ENCODE results near the gene SLC41A3. TPM values are rescaled to one million over a fixed set of nuclear protein-coding genes. Genes with fewer than 3 reads are reported as not detected.
"Not testable (repeated sequence)": the region's sequence is repeated elsewhere in the genome, so short reads cannot be mapped to it uniquely, and the experiment has no call there.

SLC41A3 gene
- polyA plus RNA-seq, 3 donors, result 2.8 to 18.2 (median 13.6) TPM

GRCh38 chr3:125990253-125990970 lies 93.5 kb downstream of the SLC41A3 start:
- whole genome bisulfite sequencing (ENCODE audit: insufficient coverage), result under 1% methylated on average over 42 of the region's 52 CpGs
- Mint-ChIP-seq H3K27me3 (ENCODE audit: low read depth in 3 of 3) (peaks cover 15 to 31% (median 21%) of the 10 kb centered on the region in 3 donors), H3K4me1 (peaks cover 12% of the 10 kb centered on the region), H3K36me3 (peaks cover 0 to 3% of the 10 kb centered on the region in 2 donors), H3K4me3 (peak overlapping the region; percentile 93 to 94), H3K9me3 (peaks cover 0 to 17% (median 5%) of the 10 kb centered on the region in 7 donors), H3K27ac (peak overlapping the region in 5 of 7 donors; percentile 66 to 86 (median 71))
- TF ChIP-seq, protein P1, sequence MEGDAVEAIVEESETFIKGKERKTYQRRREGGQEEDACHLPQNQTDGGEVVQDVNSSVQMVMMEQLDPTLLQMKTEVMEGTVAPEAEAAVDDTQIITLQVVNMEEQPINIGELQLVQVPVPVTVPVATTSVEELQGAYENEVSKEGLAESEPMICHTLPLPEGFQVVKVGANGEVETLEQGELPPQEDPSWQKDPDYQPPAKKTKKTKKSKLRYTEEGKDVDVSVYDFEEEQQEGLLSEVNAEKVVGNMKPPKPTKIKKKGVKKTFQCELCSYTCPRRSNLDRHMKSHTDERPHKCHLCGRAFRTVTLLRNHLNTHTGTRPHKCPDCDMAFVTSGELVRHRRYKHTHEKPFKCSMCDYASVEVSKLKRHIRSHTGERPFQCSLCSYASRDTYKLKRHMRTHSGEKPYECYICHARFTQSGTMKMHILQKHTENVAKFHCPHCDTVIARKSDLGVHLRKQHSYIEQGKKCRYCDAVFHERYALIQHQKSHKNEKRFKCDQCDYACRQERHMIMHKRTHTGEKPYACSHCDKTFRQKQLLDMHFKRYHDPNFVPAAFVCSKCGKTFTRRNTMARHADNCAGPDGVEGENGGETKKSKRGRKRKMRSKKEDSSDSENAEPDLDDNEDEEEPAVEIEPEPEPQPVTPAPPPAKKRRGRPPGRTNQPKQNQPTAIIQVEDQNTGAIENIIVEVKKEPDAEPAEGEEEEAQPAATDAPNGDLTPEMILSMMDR (IDR thresholded peaks at IDR 0.05), result no peak
- Histone ChIP-seq H4K20me1 (ENCODE audit: insufficient read depth, low read length) (no peaks in the 10 kb centered on the region), H3K4me3 (replicated peaks in 1 of 3; ENCODE audit: low read depth in 2 of 3, low read length in 3 of 3) (peak overlapping the region; percentile 57 to 84 (median 64)), H2AFZ (ENCODE audit: insufficient read depth, low read depth, low read length, poor library complexity, severe bottlenecking) (peak overlapping the region; percentile 99), H3K27me3 (ENCODE audit: control insufficient read depth in 2 of 2, insufficient read depth in 2 of 2, low read length in 2 of 2) (peaks cover 8 to 10% of the 10 kb centered on the region in 2 donors), H3K36me3 (replicated peaks in 1 of 2; ENCODE audit: control insufficient read depth in 1 of 2, insufficient read depth in 2 of 2, low read length in 2 of 2) (no peaks in the 10 kb centered on the region), H3K79me2 (ENCODE audit: insufficient read depth, low read length) (no peaks in the 10 kb centered on the region), H3K4me1 (ENCODE audit: control insufficient read depth in 1 of 2, insufficient read depth in 2 of 2, low read length in 2 of 2) (peaks cover 6 to 7% of the 10 kb centered on the region in 2 donors), H3K9ac (ENCODE audit: insufficient read depth, low read length, poor library complexity, severe bottlenecking) (peak overlapping the region; percentile 70), H3K27ac (ENCODE audit: low read depth in 1 of 2, low read length in 2 of 2) (no peak overlapping the region), H3K4me2 (replicated peaks; ENCODE audit: extremely low read depth, low read length, poor library complexity, severe bottlenecking) (peak overlapping the region; percentile 83), H3K9me3 (replicated peaks in 1 of 2; ENCODE audit: control insufficient read depth in 1 of 2, insufficient read depth in 1 of 2, low read length in 2 of 2) (no peaks in the 10 kb centered on the region)
- intact Hi-C loops (cut with micrococcal nuclease), result no loop called here
- peak; percentile 23 to 42 (median 33) for DNase-seq

DNA sequence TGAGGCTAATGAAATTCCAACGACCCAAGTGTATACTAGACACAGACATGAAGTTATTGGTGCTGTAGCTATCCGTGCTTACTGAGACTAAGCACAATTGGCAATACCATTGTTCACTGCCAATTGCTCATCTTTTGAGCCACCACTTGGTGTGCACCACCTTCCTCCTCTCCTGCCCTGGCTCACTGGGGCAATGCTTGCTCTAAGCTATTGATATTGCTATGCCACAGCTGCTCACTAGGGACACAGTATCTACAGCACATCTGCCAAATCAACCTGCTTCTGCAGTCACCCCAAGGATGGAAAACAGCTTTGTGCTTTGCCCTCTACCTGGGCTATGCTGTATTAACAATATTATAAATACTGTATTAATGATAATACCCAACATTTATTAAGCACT lies 99.0 kb downstream of the SLC41A3 start:
- H3K27me3 Mint-ChIP-seq (ENCODE audit: low read depth in 3 of 3); H4K20me1 ChIP-seq (ENCODE audit: insufficient read depth, low read length); H3K9me3 Mint-ChIP-seq; H3K4me3 Mint-ChIP-seq; H2AFZ ChIP-seq (ENCODE audit: insufficient read depth, low read depth, low read length, poor library complexity, severe bottlenecking); H3K4me3 ChIP-seq (replicated peaks in 1 of 3; ENCODE audit: low read depth in 2 of 3, low read length in 3 of 3); H3K4me1 ChIP-seq (ENCODE audit: control insufficient read depth in 1 of 2, insufficient read depth in 2 of 2, low read length in 2 of 2); H3K36me3 ChIP-seq (replicated peaks in 1 of 2; ENCODE audit: control insufficient read depth in 1 of 2, insufficient read depth in 2 of 2, low read length in 2 of 2); H3K4me1 Mint-ChIP-seq; intact Hi-C loops (cut with micrococcal nuclease); H3K79me2 ChIP-seq (ENCODE audit: insufficient read depth, low read length); H3K27me3 ChIP-seq (ENCODE audit: control insufficient read depth in 2 of 2, insufficient read depth in 2 of 2, low read length in 2 of 2); H3K4me2 ChIP-seq (replicated peaks; ENCODE audit: extremely low read depth, low read length, poor library complexity, severe bottlenecking); H3K9me3 ChIP-seq (replicated peaks in 1 of 2; ENCODE audit: control insufficient read depth in 1 of 2, insufficient read depth in 1 of 2, low read length in 2 of 2); H3K27ac Mint-ChIP-seq; DNase-seq; H3K9ac ChIP-seq (ENCODE audit: insufficient read depth, low read length, poor library complexity, severe bottlenecking); H3K27ac ChIP-seq (ENCODE audit: low read depth in 1 of 2, low read length in 2 of 2); H3K36me3 Mint-ChIP-seq: not testable (repeated sequence)
- WGBS (ENCODE audit: insufficient coverage), result no CpG with 5 or more reads among the region's 2 CpGs

DNA sequence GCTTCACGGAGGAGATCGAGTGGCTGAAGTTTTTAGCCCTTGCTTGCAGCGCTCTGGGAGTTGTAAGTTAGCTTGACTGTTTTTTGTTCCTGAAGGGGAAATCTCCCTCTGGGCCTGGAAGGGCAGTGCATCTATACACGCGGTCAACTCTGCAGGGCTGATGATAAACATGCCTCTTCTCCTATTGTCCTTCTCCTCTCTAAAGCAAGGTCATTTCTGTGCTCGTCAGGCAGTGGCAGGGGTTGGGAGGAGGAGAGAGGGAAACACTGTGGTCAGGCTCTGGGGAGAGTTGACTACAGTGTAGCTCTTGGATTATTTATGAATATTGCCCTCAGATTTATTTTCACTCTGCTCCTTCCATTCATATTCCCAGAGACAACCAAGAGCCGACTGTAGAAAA lies 106.8 kb downstream of the SLC41A3 start:
- H3K9me3 Mint-ChIP-seq; H3K27ac Mint-ChIP-seq; DNase-seq; H3K4me1 Mint-ChIP-seq; H3K4me3 Mint-ChIP-seq; H3K27me3 Mint-ChIP-seq (ENCODE audit: low read depth in 3 of 3); H3K9ac ChIP-seq (ENCODE audit: insufficient read depth, low read length, poor library complexity, severe bottlenecking); H3K36me3 ChIP-seq (replicated peaks in 1 of 2; ENCODE audit: control insufficient read depth in 1 of 2, insufficient read depth in 2 of 2, low read length in 2 of 2); H3K36me3 Mint-ChIP-seq; H4K20me1 ChIP-seq (ENCODE audit: insufficient read depth, low read length); H3K79me2 ChIP-seq (ENCODE audit: insufficient read depth, low read length); H3K4me1 ChIP-seq (ENCODE audit: control insufficient read depth in 1 of 2, insufficient read depth in 2 of 2, low read length in 2 of 2); H2AFZ ChIP-seq (ENCODE audit: insufficient read depth, low read depth, low read length, poor library complexity, severe bottlenecking); H3K4me2 ChIP-seq (replicated peaks; ENCODE audit: extremely low read depth, low read length, poor library complexity, severe bottlenecking); H3K9me3 ChIP-seq (replicated peaks in 1 of 2; ENCODE audit: control insufficient read depth in 1 of 2, insufficient read depth in 1 of 2, low read length in 2 of 2); H3K27me3 ChIP-seq (ENCODE audit: control insufficient read depth in 2 of 2, insufficient read depth in 2 of 2, low read length in 2 of 2); intact Hi-C loops (cut with micrococcal nuclease); H3K27ac ChIP-seq (ENCODE audit: low read depth in 1 of 2, low read length in 2 of 2); H3K4me3 ChIP-seq (replicated peaks in 1 of 3; ENCODE audit: low read depth in 2 of 3, low read length in 3 of 3): not testable (repeated sequence)
- WGBS (ENCODE audit: insufficient coverage), result no CpG with 5 or more reads among the region's 7 CpGs

GRCh38 chr3:125976003-125976390 lies 107.9 kb downstream of the SLC41A3 start:
- H3K36me3 ChIP-seq (replicated peaks in 1 of 2; ENCODE audit: control insufficient read depth in 1 of 2, insufficient read depth in 2 of 2, low read length in 2 of 2); H2AFZ ChIP-seq (ENCODE audit: insufficient read depth, low read depth, low read length, poor library complexity, severe bottlenecking); H3K9ac ChIP-seq (ENCODE audit: insufficient read depth, low read length, poor library complexity, severe bottlenecking); H3K36me3 Mint-ChIP-seq; H3K27ac ChIP-seq (ENCODE audit: low read depth in 1 of 2, low read length in 2 of 2); H3K4me3 Mint-ChIP-seq; H3K27ac Mint-ChIP-seq; H3K4me3 ChIP-seq (replicated peaks in 1 of 3; ENCODE audit: low read depth in 2 of 3, low read length in 3 of 3); H3K79me2 ChIP-seq (ENCODE audit: insufficient read depth, low read length); DNase-seq; intact Hi-C loops (cut with micrococcal nuclease); H3K4me1 Mint-ChIP-seq; H3K4me1 ChIP-seq (ENCODE audit: control insufficient read depth in 1 of 2, insufficient read depth in 2 of 2, low read length in 2 of 2); H3K9me3 Mint-ChIP-seq; H4K20me1 ChIP-seq (ENCODE audit: insufficient read depth, low read length); H3K9me3 ChIP-seq (replicated peaks in 1 of 2; ENCODE audit: control insufficient read depth in 1 of 2, insufficient read depth in 1 of 2, low read length in 2 of 2); H3K4me2 ChIP-seq (replicated peaks; ENCODE audit: extremely low read depth, low read length, poor library complexity, severe bottlenecking): not testable (repeated sequence)
- H3K27me3 ChIP-seq (ENCODE audit: control insufficient read depth in 2 of 2, insufficient read depth in 2 of 2, low read length in 2 of 2), result peaks cover 11 to 13% of the 10 kb centered on the region in 2 donors
- 90% methylated on average over 2 of the region's 3 CpGs for WGBS (ENCODE audit: insufficient coverage)
- peaks cover 17 to 20% (median 18%) of the 10 kb centered on the region in 3 donors for H3K27me3 Mint-ChIP-seq (ENCODE audit: low read depth in 3 of 3)
